ENCODE data around the gene ACBD6.

ACBD6 gene

DNA sequence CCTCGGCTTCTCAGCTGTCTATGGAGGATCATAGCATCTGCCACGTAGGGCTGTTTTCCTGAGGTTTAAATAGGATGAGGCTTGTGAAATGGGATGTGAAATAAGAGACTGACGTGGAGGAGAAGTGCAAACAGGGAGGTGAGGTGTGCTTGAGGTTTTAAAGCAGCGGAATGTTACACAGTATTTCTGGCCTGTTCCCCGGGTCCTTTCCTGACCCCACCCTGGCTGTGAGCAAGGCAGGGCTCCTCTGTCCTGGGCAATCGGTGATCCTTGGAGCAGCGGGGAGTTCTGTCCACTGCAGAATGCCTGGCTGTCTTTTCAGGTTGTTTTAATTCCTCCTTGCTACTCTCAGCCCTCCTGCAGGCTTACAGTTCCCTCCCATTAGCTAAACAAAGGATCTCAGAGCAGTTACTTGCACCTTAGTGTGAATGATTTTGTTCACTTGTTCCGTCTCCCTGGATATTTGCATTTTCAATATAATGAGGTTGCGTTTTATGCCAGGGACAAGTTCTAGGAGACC lies 233.8 kb downstream of the ACBD6 start:
- DNase-seq: no peak

DNA sequence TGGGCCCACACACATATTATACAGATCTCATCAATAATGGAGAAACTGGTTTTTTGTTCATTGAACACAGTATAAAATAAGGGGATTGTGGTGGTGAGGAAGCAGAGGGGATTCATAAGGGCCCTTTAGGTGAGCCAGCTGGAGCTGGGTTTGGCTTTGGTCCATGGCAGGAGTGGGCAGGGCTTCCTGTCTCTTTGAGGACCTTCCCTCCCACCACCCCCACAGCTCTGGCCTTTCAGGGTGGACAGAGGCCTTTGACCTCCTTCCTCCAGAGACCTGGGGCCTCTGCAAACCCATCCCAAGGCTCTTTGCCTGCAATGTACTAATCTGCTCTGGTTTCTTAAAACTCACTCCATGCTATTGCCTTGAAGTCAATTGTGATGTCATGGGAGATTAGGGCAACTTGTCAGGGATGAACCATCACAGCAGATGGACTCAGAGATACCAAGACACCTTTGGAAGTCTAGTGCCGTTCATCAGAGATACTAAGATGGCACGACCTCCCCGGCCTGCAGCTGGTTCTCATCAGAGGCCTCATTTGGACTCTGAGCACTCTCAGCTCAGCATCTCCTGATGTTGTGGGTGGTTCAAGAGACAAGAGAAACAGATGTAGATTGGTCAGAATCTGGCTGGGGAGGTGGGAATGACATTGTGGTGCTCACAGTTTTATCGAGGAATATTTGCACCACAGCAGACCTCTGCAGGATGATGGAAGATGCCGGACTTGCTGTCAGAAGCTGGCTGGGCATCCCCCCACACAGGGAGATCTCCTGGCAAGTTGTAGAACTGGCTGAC lies 234.4 kb downstream of the ACBD6 start:
- DNase-seq: no peak

DNA sequence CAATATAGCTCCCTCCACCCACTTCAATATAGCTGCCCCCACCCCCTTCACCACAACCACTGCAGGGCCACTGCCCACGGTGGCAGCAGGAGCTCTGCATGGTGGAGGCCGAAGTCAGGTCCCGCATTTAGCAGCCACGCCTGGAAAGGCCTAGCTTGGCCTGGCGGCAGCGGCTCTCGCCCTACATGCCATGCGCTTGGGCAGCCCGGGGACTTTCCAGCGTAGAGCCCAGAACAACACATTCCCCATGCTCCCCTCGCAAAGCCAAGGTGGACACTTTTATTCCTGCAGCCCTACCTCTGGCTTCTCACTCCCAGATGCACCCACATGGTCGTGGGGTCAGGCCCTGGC lies 235.2 kb downstream of the ACBD6 start:
- DNase-seq: no peak

DNA sequence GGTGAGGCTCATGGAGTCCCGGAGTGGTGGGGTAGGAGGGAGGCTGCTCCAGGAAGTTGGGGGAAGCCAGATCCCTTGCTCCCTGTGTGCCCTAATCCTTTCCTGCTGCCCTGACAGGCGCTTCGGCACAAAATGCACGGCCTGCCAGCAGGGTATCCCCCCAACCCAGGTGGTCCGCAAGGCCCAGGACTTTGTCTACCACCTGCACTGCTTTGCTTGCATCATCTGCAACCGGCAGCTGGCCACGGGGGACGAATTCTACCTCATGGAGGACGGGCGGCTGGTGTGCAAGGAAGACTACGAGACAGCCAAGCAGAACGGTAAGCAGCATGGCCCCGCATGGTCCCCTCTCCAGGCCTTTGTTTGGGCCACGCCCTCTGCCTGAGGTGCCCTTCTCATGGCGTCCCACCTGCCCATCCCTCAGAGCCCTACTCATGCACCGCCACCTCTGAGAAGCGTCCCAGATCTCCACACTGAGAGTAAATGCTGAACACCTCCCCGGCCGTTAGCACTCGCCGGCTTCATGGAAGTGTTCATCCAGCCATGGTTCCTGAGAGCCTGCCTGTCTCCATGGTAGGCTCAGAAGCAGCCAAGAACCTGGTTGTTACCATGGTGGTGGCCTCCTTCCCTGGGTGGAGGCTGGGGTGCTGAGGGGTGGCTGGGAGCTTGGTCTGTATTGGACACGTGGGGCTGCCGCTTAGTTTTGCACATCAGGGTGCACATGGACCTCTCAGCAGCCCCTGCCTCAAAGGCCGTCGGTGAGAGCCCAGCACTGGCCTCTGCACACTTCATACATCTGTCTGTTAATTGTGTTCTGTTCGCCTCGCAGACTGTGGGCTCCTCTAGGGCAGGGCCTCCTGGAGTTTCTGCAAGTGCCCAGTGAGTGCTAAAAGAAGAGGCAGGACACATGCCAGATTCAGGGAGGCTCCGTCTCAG lies 235.8 kb downstream of the ACBD6 start:
- no peak for DNase-seq

DNA sequence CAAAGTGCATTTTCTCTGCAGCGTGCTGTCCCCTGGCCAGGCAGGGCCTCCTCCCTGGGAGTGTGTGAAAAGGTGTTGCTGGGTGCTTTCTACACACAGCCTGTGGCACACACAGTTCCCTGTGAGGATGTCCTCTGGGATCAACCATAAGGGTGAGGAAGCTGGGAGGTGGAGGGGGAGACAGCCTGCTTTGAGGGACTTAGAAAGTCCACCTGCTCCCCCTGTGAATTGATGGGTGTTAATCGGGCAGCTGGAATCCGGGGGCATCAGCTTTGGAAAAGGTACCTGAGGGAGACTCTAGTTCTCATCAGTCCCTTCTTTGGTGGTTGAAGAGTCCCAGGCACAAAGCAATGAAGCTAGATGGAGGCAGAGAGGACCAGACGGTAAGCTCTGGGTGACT lies 236.5 kb downstream of the ACBD6 start:
- DNase-seq: no peak

DNA sequence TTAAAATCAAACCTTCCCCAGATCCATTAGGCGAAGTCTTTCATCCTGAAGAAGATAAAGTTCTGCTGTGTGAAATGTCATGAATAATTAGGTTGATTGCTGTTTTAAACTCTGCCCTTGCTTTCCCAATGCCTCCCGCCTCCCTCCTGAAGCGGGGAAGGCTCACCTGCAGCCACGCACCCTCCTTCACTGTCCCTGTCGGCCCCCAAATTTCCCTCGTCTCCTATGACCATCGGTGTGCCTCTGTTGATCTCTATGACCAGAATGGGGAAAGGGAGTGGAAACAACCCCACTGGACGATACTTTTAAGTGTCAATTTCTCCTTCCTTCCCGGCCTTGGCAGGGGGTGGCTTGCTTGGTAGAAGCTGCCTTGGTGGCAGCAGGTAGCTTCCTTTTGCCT lies 237.2 kb downstream of the ACBD6 start:
- DNase-seq: no peak

DNA sequence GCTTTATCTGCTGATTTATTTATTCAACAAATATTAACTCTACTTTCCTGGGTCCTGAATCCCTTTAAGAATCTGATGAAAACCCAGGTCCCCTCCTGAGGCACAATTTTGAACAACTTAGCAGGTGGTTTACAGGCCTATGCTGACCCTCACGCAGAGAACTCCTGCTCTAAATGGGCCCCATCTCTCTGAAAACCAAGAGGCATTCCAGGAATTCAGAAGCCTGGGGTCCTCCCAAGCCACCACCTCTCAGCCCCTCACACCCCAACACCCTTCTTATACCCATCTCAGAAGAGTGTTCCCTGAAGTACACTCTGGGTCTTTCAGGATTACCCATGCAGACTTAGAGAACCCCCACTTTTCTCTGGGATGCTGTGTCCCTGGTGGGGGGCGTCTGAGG lies 237.8 kb downstream of the ACBD6 start:
- DNase-seq: no peak

DNA sequence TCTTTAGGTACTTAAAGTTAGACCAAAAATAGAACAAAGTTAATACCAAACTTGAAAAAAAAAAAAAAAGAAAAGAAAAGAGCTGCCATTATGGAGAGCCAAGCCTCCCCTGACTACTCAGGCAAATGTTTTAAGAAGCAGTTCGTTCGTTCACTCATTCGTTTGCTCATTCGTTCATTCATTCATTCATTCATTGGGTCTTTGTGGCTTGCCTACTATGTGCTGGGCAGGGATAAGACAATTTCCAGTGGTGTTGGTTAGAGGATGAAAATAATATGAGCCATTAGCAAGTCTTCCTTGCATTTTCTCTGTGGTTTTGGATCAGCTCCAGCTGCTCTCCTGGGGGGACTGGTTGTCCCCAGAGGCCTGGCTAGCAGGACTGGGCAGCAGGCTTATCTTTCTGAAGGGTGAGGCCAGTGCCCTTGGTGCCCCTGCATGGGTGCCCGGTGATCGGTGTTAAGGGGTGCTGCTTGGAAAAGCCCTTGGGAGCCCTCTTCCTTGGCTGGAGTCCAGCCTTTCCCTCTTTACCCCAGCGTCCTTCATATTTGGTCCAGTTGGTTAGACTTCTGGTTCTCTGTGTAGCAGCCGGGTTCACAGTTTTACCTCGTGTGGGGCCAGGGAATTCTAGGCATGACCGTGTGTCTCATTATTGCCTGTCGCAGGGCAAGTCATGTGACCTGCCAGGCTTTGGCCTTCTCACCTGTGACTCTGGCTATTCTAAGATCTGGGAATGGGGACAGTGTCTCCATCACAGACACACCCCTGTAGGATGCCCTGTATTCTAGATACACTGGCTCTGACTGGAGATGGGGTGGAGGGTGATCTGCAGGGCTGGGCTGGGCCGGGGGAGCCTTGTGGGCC lies 239.5 kb downstream of the ACBD6 start:
- no peak for DNase-seq

DNA sequence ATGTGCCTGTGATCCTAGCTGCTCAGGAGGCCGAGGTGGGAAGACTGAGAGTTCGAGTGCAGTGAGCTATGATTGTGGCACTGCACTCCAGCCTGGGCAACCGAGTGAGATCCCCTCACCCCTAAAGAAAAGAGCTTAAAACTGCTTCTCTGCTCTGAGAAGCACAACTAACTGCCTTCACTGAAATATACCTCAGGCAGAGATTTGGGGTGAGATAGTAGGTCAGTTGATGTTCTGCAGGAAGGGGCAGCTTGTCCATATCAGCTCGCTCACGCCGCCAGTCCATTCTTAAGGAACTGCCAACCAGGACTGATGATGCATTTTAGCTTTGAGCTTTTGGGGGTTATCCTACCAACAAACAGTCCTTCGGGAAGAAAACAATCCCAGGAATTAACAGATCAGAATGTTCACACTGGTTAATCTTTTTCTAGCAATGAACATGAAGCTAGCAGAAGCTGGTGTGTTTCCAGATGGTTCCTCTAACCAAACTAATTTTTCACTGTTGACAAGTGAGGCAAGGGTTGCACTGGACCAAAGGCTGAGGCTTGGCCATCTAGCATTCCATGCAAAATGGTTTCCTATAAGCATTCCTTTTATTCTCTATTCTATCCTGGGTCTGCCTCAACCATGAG lies 240.7 kb downstream of the ACBD6 start:
- no peak for DNase-seq

DNA sequence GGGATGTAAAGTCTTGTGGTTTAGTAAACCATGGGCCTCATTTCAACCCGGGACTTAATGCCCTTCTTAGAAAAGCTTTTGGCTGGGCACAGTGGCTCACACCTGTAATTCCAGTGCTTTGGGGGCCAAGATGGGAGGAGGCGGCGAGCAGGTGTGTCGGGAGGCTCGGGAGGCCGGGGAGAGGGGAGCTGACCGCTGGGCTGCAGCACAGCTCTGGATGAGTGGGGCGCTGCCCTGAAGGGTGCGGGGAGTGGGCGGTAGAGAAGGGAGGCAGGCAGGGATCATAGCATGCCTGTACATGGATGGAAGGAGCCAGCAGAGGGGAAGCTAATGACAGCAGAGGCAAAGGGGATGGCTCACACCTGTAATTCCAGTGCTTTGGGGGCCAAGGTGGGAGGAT lies 241.3 kb downstream of the ACBD6 start:
- DNase-seq: no peak

DNA sequence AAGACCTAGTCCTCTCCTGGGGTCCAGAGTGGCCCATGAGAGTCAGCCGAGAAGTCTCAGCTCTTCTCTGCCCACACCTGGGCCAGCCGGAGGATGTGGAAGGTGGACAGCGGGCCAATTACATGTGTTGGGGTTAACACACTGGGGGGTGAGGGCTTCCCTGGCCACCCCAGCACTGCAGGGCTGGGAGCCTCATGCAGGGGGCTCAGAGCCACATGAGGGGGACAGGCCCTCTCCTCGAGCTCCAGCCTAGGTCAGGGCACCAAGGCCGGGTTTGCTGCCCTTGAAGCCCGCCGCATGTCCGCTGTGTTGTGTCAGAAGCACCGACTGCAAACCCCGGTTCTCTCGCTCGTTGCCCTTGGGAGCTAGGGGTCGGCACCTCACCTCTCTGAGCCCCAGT lies 241.8 kb downstream of the ACBD6 start:
- no peak for DNase-seq

DNA sequence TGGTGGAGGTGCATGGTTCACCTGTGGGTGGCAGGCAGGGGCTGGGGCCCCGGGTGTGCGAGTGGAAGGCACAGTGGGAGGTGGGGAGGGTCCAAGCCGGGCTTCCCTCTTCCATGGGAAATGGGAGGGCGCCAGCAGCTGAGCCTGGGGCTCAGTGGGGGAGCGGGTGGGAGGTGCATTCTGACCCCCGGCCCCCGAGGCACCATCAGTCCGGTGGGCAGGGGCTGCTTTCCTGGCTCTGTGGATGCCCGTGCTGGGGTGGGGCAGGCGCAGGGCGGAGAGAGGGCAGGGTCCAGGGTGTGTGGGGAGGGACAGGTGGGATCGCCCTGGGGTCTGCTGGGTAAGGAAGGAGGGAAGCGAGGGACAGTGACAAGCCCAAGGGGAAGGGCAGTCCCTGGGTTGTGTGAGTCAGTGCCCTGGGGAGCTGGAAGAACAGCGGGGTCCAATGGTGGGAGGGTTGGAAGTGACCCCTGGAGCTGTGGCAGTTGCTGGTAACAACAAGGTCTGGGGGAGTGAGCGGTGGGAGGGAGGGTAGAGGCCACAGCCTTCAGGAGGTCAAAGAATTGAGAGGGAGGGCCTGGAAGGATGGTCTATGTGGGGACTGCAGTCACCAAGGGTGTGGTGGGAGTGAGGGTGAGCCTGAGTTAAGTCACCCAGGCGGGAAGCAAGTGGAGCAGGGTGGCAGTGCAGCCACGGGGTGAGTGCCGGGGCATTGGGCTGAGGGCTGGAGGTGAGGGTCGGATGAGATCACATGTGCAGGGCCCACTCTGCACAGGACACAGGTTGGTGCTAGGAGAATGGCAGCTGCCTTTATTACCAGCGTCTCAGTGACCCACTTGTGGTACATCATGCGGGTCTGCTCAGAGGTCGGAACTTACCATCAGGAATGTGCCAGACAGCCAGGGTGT lies 242.7 kb downstream of the ACBD6 start:
- no peak for DNase-seq

DNA sequence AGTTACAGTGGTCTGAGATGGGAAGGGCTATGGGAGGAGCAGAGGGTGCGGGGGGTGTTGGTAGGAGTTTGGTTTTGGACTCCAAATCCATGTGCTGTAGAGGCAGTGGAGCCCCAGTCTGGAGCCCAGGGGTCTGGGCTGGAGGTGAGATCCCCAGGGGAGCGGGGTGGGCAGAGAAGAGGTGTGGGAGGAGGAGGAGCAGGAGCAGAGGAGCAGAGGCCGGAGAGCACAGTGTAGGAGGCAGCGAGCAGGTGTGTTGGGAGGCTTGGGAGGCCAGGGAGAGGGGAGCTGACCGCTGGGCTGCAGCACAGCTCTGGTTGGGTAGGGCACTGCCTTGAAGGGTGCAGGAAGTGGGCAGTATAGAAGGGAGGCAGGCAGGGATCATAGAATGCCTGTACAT lies 243.4 kb downstream of the ACBD6 start:
- no peak for DNase-seq

DNA sequence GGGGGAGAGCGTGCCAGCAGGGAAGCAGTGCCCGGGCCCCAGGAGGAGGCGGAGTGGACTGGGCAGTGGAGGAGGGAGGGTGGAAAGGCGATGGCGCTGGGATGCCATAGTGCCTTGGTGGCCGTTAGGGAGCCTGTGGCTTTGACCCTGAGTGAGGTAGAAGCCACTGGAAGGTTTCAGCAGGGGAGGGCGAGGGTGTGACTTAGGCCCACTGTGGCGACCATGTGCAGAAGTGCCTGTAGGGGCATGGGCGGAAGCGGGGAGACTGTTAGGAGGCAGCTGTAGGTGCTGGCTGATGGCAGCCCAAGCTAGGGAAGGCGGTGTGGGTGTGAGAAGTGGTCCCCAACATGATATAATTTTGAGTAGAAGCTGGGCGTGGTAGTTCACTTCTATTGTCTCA lies 244.1 kb downstream of the ACBD6 start:
- no peak for DNase-seq

DNA sequence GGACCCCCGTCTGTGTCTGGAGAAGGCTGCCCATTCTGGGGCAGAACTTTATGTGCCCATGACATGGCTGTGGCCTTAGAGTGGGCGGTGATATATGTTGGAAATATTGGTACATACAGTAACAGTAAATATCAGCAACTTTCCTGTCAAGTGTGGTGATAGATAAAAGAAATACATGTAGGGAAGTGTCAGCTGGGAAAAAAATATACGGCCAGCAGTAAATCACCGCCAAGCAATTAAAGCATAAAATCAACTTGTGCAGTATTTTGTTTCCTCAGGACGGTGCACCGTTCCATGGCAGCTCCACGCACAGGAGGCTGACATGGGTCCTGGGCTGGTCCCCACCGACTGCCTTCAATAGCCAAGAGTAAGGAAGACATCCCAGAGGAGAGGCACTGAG lies 244.9 kb downstream of the ACBD6 start:
- no peak for DNase-seq

DNA sequence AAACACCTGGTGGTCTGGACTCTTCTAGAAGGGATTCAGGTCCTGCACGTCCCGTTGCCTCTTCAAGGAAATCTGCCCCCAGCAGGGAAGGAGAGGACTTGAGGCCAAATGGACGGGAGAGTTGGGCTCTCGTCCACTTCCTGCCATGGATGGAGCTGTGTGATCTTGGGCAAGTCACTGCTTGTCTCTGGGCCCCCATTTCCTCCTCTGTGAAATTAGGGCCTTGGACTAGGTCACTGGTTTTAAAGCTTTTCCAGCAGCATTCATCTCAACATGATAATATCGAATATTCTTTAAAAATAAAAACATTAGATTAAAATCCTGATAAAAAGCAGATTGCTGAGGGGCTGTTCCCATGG lies 245.4 kb downstream of the ACBD6 start:
- DNase-seq: no peak

DNA sequence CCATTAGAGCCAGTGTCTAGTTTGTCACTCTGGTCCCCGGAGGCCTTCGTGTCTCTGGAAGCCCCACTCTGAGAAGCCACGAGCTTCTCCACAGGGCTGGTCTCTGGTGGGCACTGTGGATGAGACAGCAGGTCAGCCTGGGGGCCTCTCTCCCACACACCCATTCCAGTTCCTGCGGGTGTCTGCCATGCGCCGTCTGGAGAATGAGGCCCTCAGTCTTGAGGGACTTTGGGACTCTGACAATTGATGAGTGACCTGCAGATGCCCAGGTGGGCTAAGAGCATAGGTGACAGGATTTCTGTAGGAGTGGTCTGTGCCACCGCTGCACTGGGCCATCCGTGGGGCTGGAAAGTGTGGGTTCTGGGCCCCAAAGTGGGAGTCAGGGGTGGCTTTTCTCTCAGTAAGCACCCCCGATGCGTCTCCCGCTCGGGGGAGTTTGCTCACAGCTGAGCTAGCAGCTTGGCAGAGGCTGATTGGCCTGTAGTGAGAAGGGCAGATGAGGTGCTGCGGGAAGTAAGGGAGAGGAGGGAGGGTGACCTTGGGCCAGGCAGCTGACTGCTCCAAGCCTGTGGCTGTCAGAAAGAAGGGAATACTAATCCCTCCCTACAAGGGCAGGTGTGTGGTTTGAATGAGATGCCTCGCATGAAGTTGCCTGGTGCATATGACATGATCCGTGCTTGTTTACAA lies 245.9 kb downstream of the ACBD6 start:
- no peak for DNase-seq

DNA sequence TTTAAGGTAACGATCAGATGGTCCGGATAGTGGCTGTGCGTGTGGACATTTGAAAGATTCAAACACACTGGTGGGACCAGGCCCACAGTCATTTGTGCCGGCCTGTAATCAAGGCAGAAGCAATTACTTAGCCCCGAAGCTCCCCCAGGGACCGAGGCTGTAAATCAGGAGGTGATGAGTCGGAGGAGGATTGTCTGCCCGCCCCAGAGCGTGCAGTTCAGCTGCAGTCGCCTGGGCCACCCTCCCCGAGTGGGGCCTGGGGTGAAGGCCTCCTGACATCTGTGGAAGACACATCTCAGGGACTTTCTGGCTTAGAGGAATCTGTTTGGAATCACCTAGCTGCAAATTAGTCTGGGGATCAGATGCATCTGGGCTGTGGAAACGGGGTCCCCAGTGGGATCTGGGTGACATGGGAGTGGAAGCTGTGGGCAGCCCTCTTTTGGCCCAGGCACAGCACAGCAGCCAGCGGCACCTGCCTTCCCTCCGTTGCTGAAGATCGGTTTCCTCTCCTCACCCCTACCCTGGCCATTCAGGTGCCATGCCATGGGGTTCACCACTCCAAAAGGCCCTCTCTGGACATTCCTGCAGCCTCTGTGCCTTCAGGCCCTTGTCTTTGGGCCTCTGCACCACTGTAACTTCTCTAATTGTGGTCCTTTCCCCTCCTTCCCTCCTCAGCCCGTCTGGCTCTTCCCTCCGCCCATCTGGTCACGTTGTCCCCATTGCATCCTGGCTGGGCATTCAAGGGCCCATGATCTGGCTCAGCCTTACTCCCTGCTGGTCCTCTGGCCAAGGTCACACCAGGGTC lies 246.6 kb downstream of the ACBD6 start:
- DNase-seq: no peak

DNA sequence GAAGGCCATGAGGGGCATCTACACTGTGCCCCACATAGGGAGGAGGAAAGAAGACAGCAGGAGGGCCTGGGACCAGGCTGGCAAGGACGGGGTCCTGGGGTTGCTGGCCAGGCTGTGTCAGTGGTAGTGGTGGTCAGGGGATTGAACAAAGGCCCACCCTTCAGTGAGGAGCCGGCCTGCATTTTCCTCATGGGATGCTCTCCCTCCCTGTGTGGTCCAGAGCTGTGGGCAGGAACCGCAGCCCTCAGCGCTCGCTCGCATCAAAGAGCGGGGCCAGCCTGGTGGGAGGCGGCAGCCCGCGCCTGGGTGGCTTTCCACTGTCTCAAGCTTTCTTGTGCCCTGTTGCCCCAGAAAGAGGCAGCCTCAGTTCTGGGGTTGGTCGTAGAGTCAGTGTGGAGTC lies 247.5 kb downstream of the ACBD6 start:
- DNase-seq: no peak

DNA sequence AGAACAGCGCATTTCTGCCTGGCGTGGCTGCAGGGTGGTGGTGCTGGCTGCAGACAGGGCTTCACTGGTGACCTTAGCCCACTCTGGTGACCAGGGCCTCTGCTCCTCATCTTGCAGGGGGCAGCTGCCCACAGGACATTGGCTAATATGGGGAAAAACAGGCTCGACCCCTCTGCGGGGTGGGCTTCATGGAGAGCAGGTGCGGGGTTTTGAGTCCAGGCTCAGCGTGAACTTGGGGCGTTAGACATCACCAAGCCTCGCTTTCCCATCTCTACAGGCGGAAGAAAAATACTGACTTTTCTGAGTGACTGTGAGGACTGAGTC lies 247.9 kb downstream of the ACBD6 start:
- no peak for DNase-seq
